Neural cell (in vitro differentiated cells): ENCODE results near the gene TNS1. TPM values are rescaled to one million over a fixed set of nuclear protein-coding genes. Genes with fewer than 3 reads are reported as not detected.

Experiments used
- H2AFZ ChIP-seq: fragments of 200-600, 300-800 bp; sonication (generic), shearing (Covaris generic); 2 replicates; pipeline ENCODE4 v1.6.0; 2014; ENCODE audit warnings: low read depth, mild to moderate bottlenecking, antibody characterized with exemption, low read length, moderate library complexity
- H3F3A ChIP-seq: fragments of 200-600 bp; shearing (Covaris generic); 2 replicates; pipeline ENCODE4 v1.6.1; 2016; ENCODE audit warnings: mild to moderate bottlenecking, moderate library complexity, mixed read lengths, antibody characterized with exemption, low read length; ENCODE audit not compliant: insufficient read depth, poor library complexity, severe bottlenecking
- H3K27ac ChIP-seq: fragments of 200-600, 300-800 bp; sonication (generic), shearing (Covaris generic); 2 replicates; pipeline ENCODE4 v1.5.1; 2014; ENCODE audit warnings: mild to moderate bottlenecking, low read length, moderate library complexity
- H3K27me3 ChIP-seq: fragments of 300-800, 200-600 bp; sonication (generic), shearing (Covaris generic); 2 replicates; pipeline ENCODE4 v1.6.0; 2014; ENCODE audit warnings: mild to moderate bottlenecking, low read depth, low read length, moderate library complexity; ENCODE audit not compliant: insufficient read depth
- H3K36me3 ChIP-seq: fragments of 300-800, 200-600 bp; sonication (generic), shearing (Covaris generic); 2 replicates; pipeline ENCODE4 v1.5.1; 2014; ENCODE audit warnings: mild to moderate bottlenecking, antibody characterized with exemption, low read length, moderate library complexity; ENCODE audit not compliant: insufficient read depth
- H3K4me2 ChIP-seq: fragments of 300-800, 200-600 bp; sonication (generic), shearing (Covaris generic); 2 replicates; pipeline ENCODE4 v1.6.0; 2014; ENCODE audit warnings: mild to moderate bottlenecking, low read length
- H3K4me3 ChIP-seq: fragments of 300-800, 200-600 bp; sonication (generic), shearing (Covaris generic); 2 replicates; pipeline ENCODE4 v1.5.1; 2014; ENCODE audit warnings: mild to moderate bottlenecking, low read length, moderate library complexity
- H3K79me2 ChIP-seq: fragments of 200-600 bp; shearing (Covaris generic); replicated peaks from 2 replicates; pipeline ENCODE4 v1.6.0; 2014; ENCODE audit warnings: mild to moderate bottlenecking, low read length, moderate library complexity; ENCODE audit not compliant: insufficient read depth
- H3K9ac ChIP-seq: fragments of 300-800, 200-600 bp; sonication (generic), shearing (Covaris generic); 2 replicates; pipeline ENCODE4 v1.6.1; 2016; ENCODE audit warnings: mild to moderate bottlenecking, low read length, mixed read lengths
- H3K9me2 ChIP-seq: fragments of 200-600 bp; shearing (Covaris generic); 2 replicates; pipeline ENCODE4 v1.6.1; 2016; ENCODE audit warnings: mild to moderate bottlenecking, low read length, mixed read lengths; ENCODE audit not compliant: insufficient read depth
- H3K9me3 ChIP-seq: fragments of 200-600, 300-800 bp; sonication (generic), shearing (Covaris generic); 2 replicates; pipeline ENCODE4 v1.6.1; 2016; ENCODE audit warnings: mild to moderate bottlenecking, mixed run types, low read length, moderate library complexity, mixed read lengths
- H4K20me1 ChIP-seq: fragments of 200-600 bp; shearing (Covaris generic); 2 replicates; pipeline ENCODE4 v1.6.1; 2016; ENCODE audit warnings: mild to moderate bottlenecking, mixed run types; ENCODE audit not compliant: insufficient read depth
- EP300 ChIP-seq: fragments of 450-650 bp; conservative IDR thresholded peaks from 2 replicates; pipeline ENCODE4 v1.6.1; 2014; ENCODE audit warnings: antibody characterized with exemption, mild to moderate bottlenecking, moderate library complexity; ENCODE audit not compliant: poor library complexity, severe bottlenecking
- EZH2 ChIP-seq: fragments of 200-600, 300-800 bp; shearing (Covaris generic), sonication (generic); IDR thresholded peaks from 2 replicates; pipeline ENCODE4 v1.6.1; 2014; ENCODE audit warnings: antibody characterized with exemption, low read length, borderline replicate concordance, mild to moderate bottlenecking; ENCODE audit not compliant: insufficient read depth, poor library complexity, severe bottlenecking
- MXI1 ChIP-seq: fragments of 450-650 bp; conservative IDR thresholded peaks from 2 replicates; pipeline ENCODE4 v1.6.1; 2014; ENCODE audit warnings: antibody characterized with exemption, mild to moderate bottlenecking; ENCODE audit not compliant: poor library complexity, severe bottlenecking
- POLR2AphosphoS5 ChIP-seq: IDR thresholded peaks from 2 replicates; pipeline ENCODE4 v1.6.1; 2012
- RAD21 ChIP-seq: fragments of 450-650 bp; conservative IDR thresholded peaks from 2 replicates; pipeline ENCODE4 v1.6.1; 2014; ENCODE audit warnings: antibody characterized with exemption, mild to moderate bottlenecking, moderate library complexity
- SMC3 ChIP-seq: fragments of 450-650 bp; conservative IDR thresholded peaks from 2 replicates; pipeline ENCODE4 v1.6.1; 2014; ENCODE audit warnings: antibody characterized with exemption, mild to moderate bottlenecking, moderate library complexity; ENCODE audit not compliant: poor library complexity
- TAF1 ChIP-seq: IDR thresholded peaks from 2 replicates; pipeline ENCODE4 v1.6.1; 2012; ENCODE audit warnings: low read depth
- polyA plus RNA-seq: library from polyadenylated mRNA; depleted of rRNA; stranded (reverse); fragments of >200 nt; gene quantifications from 2 replicates; pipeline ENCODE4 v1.2.3, GENCODE V29; 2014
- TF ChIP-seq, protein P1 (sequence below): fragments of 450-650 bp; IDR thresholded peaks from 2 replicates; pipeline ENCODE4 v1.5.1; 2014; ENCODE audit warnings: antibody characterized with exemption, mild to moderate bottlenecking, moderate library complexity; ENCODE audit not compliant: poor library complexity, severe bottlenecking
- TF ChIP-seq, protein P2 (sequence below): IDR thresholded peaks from 2 replicates; pipeline ENCODE4 v1.6.1; 2012; ENCODE audit warnings: borderline replicate concordance

The TNS1 gene
- polyA plus RNA-seq, 1 donor from 2014 or later: 1.5 TPM

DNA sequence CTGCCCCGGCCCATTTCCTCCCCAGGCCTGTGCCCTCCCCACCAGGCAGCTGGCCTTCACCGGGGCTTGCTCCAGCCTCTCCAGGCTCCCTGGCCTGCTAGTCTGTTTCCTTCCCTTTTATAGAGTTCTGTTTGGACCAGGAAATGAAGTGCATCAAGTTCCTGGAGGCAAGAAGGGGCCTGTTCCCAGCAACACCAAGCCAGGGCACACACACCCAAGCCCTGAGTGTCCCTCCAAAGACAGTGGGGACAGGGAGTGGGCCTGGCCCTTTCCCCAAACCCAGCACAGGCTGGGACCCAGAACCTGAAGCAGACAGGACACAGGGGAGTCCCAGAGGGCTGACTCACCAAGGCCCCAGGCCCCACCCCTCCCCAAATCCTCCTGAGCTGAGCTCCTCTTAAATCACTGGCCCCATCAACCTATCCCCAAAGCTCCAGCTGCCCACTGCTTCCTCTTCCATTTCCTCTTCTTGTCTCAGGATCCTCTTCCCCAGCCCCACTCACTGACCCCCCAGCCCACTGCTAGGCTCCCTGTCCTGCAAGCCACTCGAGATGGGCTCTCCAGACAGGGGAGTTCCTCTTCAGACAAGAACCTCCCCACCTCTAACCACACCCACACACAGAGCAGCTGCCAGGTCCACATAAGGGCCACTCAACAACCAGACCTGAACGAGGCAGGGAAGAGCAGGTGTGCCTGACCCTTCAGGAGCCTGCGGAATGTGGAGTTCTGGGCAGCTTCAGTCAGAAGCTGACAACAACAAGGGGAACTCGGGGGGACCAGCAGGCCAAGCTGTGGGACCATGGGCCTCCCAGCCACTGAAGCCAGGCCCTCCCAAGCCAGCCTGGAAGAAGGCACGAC is 74.2 kb downstream of the TNS1 start:
- Histone ChIP-seq H3F3A (no peaks in the 10 kb centered on the region), H3K27ac (no peak overlapping the region), H3K79me2 (no peaks in the 10 kb centered on the region), H3K9ac (no peak overlapping the region), H4K20me1 (no peaks in the 10 kb centered on the region), H3K27me3 (no peaks in the 10 kb centered on the region), H3K9me3 (no peaks in the 10 kb centered on the region), H3K4me2 (no peak overlapping the region), H3K4me3 (no peak overlapping the region), H3K36me3 (no peaks in the 10 kb centered on the region), H2AFZ (no peak overlapping the region), H3K9me2 (no peaks in the 10 kb centered on the region)
- no peak for TF ChIP-seq POLR2AphosphoS5
- TF ChIP-seq, protein P1, sequence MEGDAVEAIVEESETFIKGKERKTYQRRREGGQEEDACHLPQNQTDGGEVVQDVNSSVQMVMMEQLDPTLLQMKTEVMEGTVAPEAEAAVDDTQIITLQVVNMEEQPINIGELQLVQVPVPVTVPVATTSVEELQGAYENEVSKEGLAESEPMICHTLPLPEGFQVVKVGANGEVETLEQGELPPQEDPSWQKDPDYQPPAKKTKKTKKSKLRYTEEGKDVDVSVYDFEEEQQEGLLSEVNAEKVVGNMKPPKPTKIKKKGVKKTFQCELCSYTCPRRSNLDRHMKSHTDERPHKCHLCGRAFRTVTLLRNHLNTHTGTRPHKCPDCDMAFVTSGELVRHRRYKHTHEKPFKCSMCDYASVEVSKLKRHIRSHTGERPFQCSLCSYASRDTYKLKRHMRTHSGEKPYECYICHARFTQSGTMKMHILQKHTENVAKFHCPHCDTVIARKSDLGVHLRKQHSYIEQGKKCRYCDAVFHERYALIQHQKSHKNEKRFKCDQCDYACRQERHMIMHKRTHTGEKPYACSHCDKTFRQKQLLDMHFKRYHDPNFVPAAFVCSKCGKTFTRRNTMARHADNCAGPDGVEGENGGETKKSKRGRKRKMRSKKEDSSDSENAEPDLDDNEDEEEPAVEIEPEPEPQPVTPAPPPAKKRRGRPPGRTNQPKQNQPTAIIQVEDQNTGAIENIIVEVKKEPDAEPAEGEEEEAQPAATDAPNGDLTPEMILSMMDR: no peak
- no peak for TF ChIP-seq EP300
- TF ChIP-seq, protein P2, sequence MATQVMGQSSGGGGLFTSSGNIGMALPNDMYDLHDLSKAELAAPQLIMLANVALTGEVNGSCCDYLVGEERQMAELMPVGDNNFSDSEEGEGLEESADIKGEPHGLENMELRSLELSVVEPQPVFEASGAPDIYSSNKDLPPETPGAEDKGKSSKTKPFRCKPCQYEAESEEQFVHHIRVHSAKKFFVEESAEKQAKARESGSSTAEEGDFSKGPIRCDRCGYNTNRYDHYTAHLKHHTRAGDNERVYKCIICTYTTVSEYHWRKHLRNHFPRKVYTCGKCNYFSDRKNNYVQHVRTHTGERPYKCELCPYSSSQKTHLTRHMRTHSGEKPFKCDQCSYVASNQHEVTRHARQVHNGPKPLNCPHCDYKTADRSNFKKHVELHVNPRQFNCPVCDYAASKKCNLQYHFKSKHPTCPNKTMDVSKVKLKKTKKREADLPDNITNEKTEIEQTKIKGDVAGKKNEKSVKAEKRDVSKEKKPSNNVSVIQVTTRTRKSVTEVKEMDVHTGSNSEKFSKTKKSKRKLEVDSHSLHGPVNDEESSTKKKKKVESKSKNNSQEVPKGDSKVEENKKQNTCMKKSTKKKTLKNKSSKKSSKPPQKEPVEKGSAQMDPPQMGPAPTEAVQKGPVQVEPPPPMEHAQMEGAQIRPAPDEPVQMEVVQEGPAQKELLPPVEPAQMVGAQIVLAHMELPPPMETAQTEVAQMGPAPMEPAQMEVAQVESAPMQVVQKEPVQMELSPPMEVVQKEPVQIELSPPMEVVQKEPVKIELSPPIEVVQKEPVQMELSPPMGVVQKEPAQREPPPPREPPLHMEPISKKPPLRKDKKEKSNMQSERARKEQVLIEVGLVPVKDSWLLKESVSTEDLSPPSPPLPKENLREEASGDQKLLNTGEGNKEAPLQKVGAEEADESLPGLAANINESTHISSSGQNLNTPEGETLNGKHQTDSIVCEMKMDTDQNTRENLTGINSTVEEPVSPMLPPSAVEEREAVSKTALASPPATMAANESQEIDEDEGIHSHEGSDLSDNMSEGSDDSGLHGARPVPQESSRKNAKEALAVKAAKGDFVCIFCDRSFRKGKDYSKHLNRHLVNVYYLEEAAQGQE: no peak
- TF ChIP-seq TAF1: no peak
- no peak for TF ChIP-seq MXI1
- TF ChIP-seq EZH2: no peak
- TF ChIP-seq RAD21: no peak
- TF ChIP-seq SMC3: no peak

DNA sequence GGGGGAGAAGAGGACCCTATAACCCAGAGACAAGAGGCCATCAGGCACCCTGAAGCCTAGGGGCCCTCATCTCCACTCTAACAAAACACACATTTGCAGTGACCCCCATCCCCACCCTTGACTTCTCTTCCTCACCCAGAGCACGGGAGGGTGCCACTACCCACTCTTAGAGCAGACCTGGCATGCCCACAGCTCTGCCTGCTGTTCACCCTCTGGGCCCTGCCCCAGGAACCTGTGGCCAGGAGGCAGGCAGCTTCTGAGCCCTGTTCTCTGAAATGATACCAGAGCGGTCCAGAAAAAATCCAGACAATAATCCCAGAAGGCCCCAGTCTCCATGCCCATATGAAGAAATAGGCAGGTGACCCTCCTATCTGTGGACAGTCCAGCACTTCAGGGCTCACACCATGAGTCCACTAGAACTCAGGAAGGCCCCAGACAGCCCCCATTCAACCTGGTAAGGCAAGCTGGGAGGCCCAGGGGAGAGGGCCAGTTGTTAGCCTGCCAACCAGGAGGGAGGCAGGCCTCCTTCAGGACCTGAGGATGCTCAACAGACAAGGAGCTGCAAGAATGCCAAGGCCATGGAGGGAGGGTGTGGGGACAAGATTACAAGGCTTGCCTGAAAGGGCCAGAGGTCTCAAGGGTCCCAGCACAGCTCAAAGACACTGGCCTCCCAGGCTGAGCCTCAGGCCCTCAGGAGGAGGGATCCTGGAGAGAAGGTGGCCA is 75.0 kb downstream of the TNS1 start:
- Histone ChIP-seq H3K36me3 (no peaks in the 10 kb centered on the region), H3K79me2 (no peaks in the 10 kb centered on the region), H3K4me3 (no peak overlapping the region), H2AFZ (no peak overlapping the region), H3K4me2 (no peak overlapping the region), H3F3A (no peaks in the 10 kb centered on the region), H3K9me3 (no peaks in the 10 kb centered on the region), H4K20me1 (no peaks in the 10 kb centered on the region), H3K9me2 (no peaks in the 10 kb centered on the region), H3K9ac (no peak overlapping the region), H3K27ac (no peak overlapping the region), H3K27me3 (no peaks in the 10 kb centered on the region)
- TF ChIP-seq TAF1: no peak
- no peak for TF ChIP-seq MXI1
- TF ChIP-seq EP300: no peak
- TF ChIP-seq RAD21: no peak
- TF ChIP-seq, protein P1: no peak
- no peak for TF ChIP-seq SMC3
- TF ChIP-seq, protein P2: no peak
- TF ChIP-seq POLR2AphosphoS5: no peak
- no peak for TF ChIP-seq EZH2
